NCI-H446 (cell line): ENCODE results near the gene KIRREL2.
"Not testable (repeated sequence)": the region's sequence is repeated elsewhere in the genome, so short reads cannot be mapped to it uniquely, and the experiment has no call there.

Experiments used
- DNase-seq, 2 experiments: peaks; one replicate each; lab custom pipeline; 2025; lab: John Stamatoyannopoulos, UW

KIRREL2 gene

GRCh38 chr19:35856546-35857149, at the start of gene KIRREL2:
Gene KIRREL2 (plus strand): TSS chr19:35856911. CDS start chr19:35857120, 209 bp downstream.
- no peak for DNase-seq

DNA sequence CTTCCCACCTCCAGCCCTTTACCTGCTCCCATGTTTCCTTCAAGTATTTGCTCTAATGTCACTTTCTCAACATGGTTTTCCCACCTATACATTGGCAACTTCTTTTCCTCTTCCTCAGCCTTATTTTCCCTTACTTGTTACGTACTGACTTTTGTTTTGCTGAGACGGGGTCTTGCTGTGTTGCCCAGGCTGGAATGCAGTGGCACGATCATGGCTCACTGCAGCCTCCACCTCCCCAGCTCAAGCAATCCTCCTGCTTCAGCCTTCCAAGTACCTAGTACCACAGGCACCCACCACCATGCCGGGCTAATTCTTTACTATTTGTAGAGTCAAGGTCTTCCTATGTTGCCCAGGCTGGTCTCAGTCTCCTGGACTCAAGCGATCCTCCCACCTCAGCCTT, 49.1 kb upstream of the KIRREL2 start:
- no peak for DNase-seq

GRCh38 chr19:35811317-35812219, 45.1 kb upstream of the KIRREL2 start:
- no peak for DNase-seq

- DNase-seq: no peak
These were observed 44.3 kb upstream of the KIRREL2 start, which contains the start of gene PRODH2 for GRCh38 chr19:35812220-35813042. Gene PRODH2 (minus strand): TSS chr19:35812845. CDS start chr19:35812805, 40 bp downstream.

DNA sequence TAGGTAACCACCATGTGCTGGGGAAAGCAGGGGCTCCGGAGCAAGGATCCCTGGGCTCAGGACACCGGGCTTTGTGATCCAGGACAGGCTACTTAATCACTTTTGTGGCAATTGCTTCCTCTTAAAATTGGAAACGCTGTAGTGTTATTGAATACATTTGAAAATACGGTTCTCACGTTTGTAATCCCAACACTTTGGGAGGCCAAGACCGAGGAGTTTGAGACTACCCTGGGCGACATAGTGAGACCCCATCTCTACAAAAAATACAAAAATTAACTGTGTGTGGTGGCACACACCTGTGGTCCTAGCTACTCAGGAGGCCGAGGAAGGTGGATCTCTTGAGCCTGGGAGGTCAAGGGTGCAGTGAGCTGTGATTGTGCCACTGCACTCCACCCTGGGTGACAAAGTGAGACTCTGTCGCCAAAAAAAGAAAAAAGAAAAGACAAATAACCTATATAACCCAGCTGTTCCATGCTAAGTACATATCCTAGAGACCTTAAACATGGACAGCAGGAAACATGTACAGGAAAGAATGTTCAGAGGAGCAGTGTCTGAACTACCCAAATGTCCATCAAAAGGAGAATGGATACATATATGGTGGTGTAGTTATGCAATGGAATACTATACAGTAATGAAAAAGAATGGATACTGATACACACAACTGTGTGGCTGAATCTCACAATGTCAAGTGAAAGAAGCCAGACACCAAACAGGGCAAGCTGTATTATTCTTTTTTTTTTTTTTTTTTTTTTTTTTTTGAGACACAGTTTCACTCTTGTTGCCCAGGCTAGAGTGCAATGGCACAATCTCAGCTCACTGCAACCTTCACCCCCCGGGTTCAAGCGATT, 43.4 kb upstream of the KIRREL2 start:
- no peak for DNase-seq

DNA sequence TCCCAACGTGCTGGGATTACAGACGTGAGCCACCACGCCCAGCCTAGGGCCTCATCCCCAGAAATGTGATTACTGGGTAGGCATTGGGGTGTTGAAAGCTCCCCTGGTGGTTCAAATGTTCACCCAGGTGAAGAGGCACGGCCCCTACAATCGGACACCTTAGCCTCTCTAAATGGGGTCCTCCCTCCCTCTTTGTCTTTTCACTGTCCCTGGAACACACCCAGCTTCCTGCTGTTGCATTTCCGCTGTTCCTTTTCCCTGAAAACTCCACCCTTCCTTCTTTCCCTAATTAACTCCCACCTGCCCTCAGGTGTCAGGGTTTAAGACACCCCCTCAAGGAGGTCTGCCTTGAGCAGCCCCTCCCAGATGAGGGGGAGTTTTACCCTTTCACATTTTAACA, 40.4 kb upstream of the KIRREL2 start:
- DNase-seq: no peak

DNA sequence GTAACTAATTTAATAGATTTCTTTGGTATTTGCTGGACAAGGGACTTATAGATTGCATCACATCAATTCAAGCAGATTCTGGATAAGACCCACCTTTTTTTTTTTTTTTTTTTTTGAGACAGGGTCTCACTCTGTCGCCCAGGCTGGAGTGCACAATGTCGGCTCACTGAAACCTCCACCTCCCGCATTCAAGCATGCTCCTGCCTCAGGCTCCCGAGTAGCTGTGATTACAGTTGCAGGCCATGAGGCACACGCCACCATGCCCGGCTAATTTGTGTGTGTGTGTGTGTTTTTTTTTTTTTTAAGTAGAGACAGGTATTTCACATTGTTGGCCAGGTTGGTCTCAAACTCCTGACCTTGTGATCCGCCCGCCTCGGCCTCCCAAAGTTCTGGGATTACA, 39.9 kb upstream of the KIRREL2 start:
- no peak for DNase-seq

- DNase-seq: no peak
These were observed 38.3 kb upstream of the KIRREL2 start for GRCh38 chr19:35818445-35818844.

DNA sequence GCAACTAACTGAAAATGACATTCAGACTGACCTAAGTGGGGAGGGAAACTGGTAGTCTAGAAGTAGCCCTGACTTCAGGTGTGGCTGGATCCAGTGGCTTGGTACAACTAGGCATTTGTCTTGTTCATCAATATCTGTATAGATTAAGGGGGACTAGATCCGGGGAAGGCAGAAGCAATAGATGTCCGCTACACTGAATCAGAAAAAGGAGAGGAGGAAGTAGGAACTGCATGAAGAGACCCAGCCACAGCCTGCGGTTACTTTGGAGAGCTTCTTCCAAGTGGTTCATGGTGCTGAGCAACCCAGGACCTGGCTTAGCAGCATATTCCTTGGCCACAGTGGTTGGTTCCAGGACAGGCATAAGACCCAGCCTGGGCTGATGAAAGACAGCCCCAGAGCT, 34.1 kb upstream of the KIRREL2 start:
- peak in 1 of 2 experiments; percentile 18 for DNase-seq

GRCh38 chr19:35824150-35824549, 32.6 kb upstream of the KIRREL2 start:
- DNase-seq: no peak

DNA sequence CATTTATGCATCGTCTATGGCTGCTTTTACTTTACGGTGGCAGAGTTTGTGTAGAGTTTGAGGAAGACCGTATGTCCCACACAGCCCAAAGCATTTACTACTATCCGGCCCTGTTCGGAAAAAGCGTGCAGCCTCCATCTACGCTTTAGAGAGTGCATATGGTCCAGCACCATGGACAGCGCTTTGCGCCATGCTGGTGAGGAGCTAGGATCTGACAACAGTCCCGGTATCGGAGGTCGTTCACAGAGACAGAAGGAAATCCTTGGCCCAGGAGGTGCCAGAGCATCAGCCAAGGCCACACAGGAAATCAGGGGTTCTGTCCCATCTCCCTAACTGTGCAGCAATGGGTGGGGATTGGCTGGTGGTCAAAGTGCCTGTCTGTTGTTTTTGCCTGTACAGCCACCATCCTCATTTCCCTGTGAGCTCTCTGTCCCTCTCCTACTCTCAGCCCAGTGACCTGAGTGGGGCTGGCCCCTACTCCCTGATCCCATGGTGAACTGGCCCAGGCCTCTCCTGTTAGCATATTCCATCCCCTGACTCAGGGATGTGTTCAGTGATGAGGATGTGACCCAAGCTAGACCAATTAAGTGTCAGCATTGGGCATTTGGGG, 27.9 kb upstream of the KIRREL2 start:
- no peak for DNase-seq

- DNase-seq: no peak
These were observed 25.7 kb upstream of the KIRREL2 start for GRCh38 chr19:35830986-35831385.

- DNase-seq: no peak
These were observed 24.7 kb upstream of the KIRREL2 start for GRCh38 chr19:35832054-35832453.

- no peak for DNase-seq
These were observed 22.7 kb upstream of the KIRREL2 start for GRCh38 chr19:35833972-35834371.

- not testable (repeated sequence) for DNase-seq
These were observed 20.6 kb upstream of the KIRREL2 start for GRCh38 chr19:35836096-35836495.

DNA sequence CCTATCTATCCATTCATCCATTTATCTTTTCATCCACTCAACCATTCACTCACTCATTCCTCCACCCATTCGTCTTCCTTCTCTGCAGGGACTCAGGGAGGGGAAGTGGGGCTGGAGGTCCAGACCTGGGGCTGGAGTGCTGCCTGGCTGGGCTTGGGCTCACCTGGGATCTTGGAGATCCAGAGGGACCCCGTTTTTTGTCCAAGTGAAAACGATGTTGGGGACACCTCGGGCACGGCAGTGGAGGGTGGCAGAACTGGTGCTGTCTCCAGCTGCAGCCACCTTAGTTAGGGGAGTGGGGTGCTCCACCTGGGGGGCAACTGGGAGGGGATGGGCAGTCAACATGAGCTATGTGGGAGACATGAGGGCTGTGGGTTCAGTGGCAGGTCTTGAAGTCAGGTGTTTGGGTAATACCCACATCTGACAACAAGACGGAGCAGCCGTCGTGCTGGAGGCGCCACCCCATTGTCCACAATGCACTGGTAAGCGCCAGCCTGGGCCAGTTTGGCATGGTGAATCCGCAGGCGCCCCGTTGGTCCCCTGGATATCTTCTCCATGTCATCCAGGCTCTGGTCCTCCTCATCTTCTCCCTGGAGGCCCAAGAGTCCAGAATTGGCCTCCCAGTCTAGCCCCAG, 14.6 kb upstream of the KIRREL2 start:
- DNase-seq: no peak

GRCh38 chr19:35842666-35843272, 13.9 kb upstream of the KIRREL2 start:
- no peak for DNase-seq

DNA sequence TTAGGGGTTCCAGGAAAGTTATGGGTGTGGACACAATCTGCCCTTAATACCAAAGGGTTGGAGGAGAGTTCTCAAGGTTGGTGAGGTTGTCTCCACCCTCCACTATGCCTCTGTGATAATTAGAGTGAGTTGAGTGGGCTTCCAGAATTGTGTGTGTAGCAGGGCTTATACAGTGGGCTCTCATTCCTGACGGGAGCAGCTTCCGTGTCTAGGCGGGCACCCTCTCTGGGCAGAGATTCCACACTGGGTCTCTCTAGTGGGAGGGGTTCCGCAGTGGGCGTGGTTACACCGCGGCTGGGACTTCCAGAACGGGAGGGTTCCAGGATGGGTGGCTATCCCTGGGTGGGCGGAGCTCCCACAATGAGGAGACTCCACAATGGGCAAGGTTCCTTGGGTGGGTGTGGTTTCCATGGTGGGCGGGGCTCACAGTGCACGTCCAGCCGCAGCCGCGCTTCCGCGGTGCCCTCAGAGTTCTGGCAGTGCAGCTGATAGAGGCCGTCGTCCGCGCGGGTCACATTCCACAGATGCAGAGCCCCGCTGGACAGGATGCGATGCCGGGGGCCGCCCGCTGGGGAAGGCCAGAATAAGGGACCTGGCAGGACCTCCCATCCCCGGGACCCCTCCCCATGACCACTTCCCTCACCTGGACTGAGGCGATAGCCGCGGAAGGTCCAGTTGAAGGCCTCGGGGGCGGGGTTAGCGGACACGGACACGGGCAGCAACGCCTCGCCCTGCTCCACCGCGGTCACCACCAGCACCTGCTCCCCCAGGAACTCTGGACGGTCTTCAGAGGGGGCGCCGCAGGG, 12.8 kb upstream of the KIRREL2 start:
- peak in 1 of 2 experiments; percentile 20 for DNase-seq
